Nephron (organoid): ENCODE measurements around the gene C1QTNF7.

ENCODE experiments used
- H3K27ac Mint-ChIP-seq, 3 experiments: 2 replicates each; pipeline ENCODE4 v1.8.0; 2020; ENCODE audit warnings: mixed read lengths in 3 of 3, mild to moderate bottlenecking in 2 of 3, moderate library complexity in 1 of 3
- H3K27me3 Mint-ChIP-seq: 2 replicates; pipeline ENCODE4 v1.8.0; 2021; ENCODE audit warnings: low read depth, mild to moderate bottlenecking, moderate library complexity, mixed read lengths
- H3K36me3 Mint-ChIP-seq: 2 replicates; pipeline ENCODE4 v1.8.0; 2020; ENCODE audit warnings: low read depth, mixed read lengths
- H3K4me1 Mint-ChIP-seq: 2 replicates; pipeline ENCODE4 v1.8.0; 2020; ENCODE audit warnings: mixed read lengths
- H3K4me3 Mint-ChIP-seq, 3 experiments: 2 replicates each; pipeline ENCODE4 v1.8.0; 2020; ENCODE audit warnings: mild to moderate bottlenecking in 3 of 3, mixed read lengths in 3 of 3, moderate library complexity in 2 of 3
- H3K9me3 Mint-ChIP-seq: 2 replicates; pipeline ENCODE4 v1.8.0; 2020; ENCODE audit warnings: mixed read lengths
- TF ChIP-seq, protein P1 (sequence below), 3 experiments: fragments of 200-600 bp; sonication (generic); IDR thresholded peaks; one replicate each; pipeline ENCODE4 v1.5.0; 2021; ENCODE audit warnings: antibody characterized with exemption in 3 of 3; ENCODE audit not compliant: unreplicated experiment in 3 of 3

The C1QTNF7 gene

DNA sequence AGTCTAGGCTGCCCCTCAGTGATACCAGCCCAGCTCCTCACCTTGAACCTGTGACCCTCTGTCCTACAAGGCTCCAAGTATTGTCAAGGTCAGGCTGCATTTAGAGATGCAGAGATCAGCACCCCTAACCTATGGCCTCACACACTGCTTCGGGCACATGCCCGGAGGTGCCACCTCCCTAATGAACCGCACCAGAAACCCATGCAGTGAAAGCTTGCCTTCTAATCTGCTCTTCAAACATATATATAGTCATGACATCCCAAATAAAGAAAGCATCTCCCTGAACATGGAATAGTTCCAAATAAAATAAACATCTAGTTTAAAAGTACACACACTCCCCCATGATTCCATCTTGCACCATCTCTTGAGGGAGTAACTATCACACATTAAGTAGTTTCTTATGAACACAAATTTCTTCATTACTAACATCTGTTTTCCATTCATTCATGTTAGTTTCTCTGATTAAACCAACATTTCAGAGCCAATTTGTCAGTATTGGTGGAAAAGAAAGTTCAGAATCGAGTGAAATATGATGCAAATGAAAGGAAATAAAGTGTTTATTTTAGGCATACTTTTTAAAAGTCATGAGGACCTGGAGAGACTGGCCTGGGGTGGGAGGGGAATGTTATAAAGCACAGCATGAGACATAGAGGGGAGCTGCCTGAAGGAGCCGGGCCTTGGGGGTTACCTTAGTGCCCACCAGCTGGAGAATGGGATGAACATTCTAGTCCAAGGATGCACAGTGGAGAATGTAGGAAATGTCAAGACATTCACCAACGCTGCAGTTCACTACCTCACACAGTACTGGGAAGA is 61.0 kb downstream of the C1QTNF7 start:
- peaks cover 92% of the 10 kb centered on the region for H3K36me3 Mint-ChIP-seq
- no peak overlapping the region for H3K4me3 Mint-ChIP-seq
- H3K9me3 Mint-ChIP-seq = peaks cover 70% of the 10 kb centered on the region
- peaks cover 12% of the 10 kb centered on the region for H3K4me1 Mint-ChIP-seq
- H3K27me3 Mint-ChIP-seq = no peaks in the 10 kb centered on the region
- H3K27ac Mint-ChIP-seq = peak overlapping the region; percentile 48 to 91 (median 72)
- TF ChIP-seq, protein P1, sequence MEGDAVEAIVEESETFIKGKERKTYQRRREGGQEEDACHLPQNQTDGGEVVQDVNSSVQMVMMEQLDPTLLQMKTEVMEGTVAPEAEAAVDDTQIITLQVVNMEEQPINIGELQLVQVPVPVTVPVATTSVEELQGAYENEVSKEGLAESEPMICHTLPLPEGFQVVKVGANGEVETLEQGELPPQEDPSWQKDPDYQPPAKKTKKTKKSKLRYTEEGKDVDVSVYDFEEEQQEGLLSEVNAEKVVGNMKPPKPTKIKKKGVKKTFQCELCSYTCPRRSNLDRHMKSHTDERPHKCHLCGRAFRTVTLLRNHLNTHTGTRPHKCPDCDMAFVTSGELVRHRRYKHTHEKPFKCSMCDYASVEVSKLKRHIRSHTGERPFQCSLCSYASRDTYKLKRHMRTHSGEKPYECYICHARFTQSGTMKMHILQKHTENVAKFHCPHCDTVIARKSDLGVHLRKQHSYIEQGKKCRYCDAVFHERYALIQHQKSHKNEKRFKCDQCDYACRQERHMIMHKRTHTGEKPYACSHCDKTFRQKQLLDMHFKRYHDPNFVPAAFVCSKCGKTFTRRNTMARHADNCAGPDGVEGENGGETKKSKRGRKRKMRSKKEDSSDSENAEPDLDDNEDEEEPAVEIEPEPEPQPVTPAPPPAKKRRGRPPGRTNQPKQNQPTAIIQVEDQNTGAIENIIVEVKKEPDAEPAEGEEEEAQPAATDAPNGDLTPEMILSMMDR (IDR thresholded peaks at IDR 0.05; ENCODE audit: unreplicated experiment in 3 of 3) = no peak

DNA sequence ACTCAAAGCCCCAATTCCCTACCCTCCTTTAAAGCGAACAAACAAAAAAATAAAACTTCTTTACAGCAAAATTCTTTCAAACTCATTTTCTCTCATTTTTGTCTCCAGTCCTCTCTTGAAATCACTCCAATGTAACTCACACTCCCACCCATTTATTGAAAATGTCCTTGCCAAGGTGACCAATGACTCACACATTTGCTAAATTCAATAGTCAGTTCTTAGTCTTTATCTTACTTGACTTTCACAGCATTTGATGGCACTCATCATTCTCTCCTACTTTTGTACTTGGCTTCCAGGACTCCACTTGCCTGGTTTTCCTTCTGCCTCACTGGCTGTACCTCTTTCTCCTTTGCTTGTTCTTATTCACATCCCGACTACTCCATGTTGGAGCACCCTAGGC is 61.7 kb downstream of the C1QTNF7 start:
- Mint-ChIP-seq H3K4me3 (no peak overlapping the region), H3K36me3 (peaks cover 87% of the 10 kb centered on the region), H3K4me1 (peaks cover 12% of the 10 kb centered on the region), H3K27me3 (no peaks in the 10 kb centered on the region), H3K9me3 (peaks cover 63% of the 10 kb centered on the region), H3K27ac (peak overlapping the region in 2 of 3 experiments; percentile 17 to 64)
- TF ChIP-seq, protein P1 (IDR thresholded peaks at IDR 0.05; ENCODE audit: unreplicated experiment in 3 of 3) = no peak

DNA sequence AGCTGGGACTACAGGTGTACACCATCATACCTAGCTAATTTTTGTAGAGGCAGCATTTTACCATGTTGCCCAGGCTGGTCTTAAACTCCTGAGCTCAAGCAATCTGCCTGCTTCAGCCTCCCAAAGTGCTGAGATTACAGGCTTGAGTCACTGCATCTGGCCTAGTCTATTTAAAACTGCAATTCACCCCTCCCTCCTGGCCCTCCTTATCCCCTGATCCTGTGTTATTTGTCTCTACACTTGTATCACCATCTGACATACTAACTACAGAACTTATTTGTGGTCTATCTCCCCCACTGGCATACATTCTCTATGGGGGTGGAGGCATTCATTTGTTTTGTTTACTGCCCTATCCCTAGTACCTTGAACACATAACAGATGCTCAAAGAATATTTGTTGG is 65.6 kb downstream of the C1QTNF7 start:
- TF ChIP-seq, protein P1 (IDR thresholded peaks at IDR 0.05; ENCODE audit: unreplicated experiment in 3 of 3) = no peak
- peaks cover 73% of the 10 kb centered on the region for H3K36me3 Mint-ChIP-seq
- H3K4me3 Mint-ChIP-seq = no peak overlapping the region
- H3K27me3 Mint-ChIP-seq = no peaks in the 10 kb centered on the region
- H3K27ac Mint-ChIP-seq = no peak overlapping the region
- H3K9me3 Mint-ChIP-seq = peaks cover 37% of the 10 kb centered on the region
- peaks cover 12% of the 10 kb centered on the region for H3K4me1 Mint-ChIP-seq

DNA sequence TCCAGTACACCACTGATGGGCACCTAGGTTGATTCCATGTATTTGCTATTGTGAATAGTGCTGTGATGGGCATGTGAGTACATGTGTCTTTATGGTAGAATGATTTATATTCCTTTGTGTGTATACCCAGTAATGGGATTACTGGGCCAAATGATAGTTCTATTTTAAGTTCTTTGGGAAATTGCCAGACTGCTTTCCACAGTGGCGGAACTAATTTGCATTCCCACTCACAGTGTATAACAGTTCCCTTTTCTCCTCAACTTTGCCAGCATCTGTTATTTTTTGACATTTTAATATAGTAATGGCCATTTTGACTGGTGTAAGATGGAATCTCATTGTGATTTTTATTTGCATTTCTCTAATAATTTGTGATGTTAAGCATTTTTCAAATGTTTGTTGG is 67.8 kb downstream of the C1QTNF7 start:
- Mint-ChIP-seq H3K27me3 (no peaks in the 10 kb centered on the region), H3K4me1 (peaks cover 5% of the 10 kb centered on the region), H3K9me3 (peaks cover 22% of the 10 kb centered on the region), H3K4me3 (no peak overlapping the region), H3K36me3 (peaks cover 51% of the 10 kb centered on the region), H3K27ac (no peak overlapping the region)
- TF ChIP-seq, protein P1 (IDR thresholded peaks at IDR 0.05; ENCODE audit: unreplicated experiment in 3 of 3) = no peak
